IMR-90 (cell line): ENCODE results near the gene DHRSX. TPM values are rescaled to one million over a fixed set of nuclear protein-coding genes. Genes with fewer than 3 reads are reported as not detected.

ENCODE experiments used
- ATAC-seq: fragments of 200-7000 bp; cut with Tn5 transposase; 2 replicates; pipeline ENCODE4 v1.9.1; 2020; ENCODE audit warnings: low read depth, mild to moderate bottlenecking, moderate library complexity
- BruUV-seq: library from RNA; stranded (reverse); fragments of 400-500 nt; replicated peaks from 2 replicates; lab custom pipeline; 2021; lab: Mats Ljungman, UMichigan
- CTCF ChIA-PET: fragments of 300-600 bp; formaldehyde crosslinking; extraction: SDS; loops from one replicate; lab custom pipeline; 2021; ENCODE audit warnings: antibody characterized with exemption; lab: Yijun Ruan, JAX
- POLR2A ChIA-PET: fragments of 300-600 bp; sonication (Branson Sonifier 250); formaldehyde crosslinking; loops from one replicate; lab custom pipeline; 2022; ENCODE audit warnings: antibody characterized with exemption; ENCODE audit not compliant: unreplicated experiment; lab: Charles Lee
- DNase-seq: peaks from one replicate; pipeline ENCODE4 v3.0.0; 2013
- H2AFZ ChIP-seq: replicated peaks from 2 replicates; pipeline ENCODE3; 2013; ENCODE audit warnings: low read length, mild to moderate bottlenecking; ENCODE audit not compliant: poor library complexity
- H2AK5ac ChIP-seq: 2 replicates; pipeline ENCODE4 v1.6.1; 2013; ENCODE audit warnings: low read depth, low read length, inconsistent platforms
- H2AK9ac ChIP-seq: replicated peaks from 2 replicates; pipeline ENCODE3; 2013; ENCODE audit warnings: mild to moderate bottlenecking, low read depth, low read length, moderate library complexity; ENCODE audit not compliant: poor library complexity
- H2BK120ac ChIP-seq: 2 replicates; pipeline ENCODE4 v1.6.1; 2013; ENCODE audit warnings: low read depth, low read length, inconsistent platforms
- H2BK15ac ChIP-seq: 3 replicates; pipeline ENCODE4 v1.6.1; 2013; ENCODE audit warnings: low read depth, low read length, inconsistent platforms
- H2BK20ac ChIP-seq: 2 replicates; pipeline ENCODE4 v1.6.1; 2013; ENCODE audit warnings: low read depth, mild to moderate bottlenecking, inconsistent platforms, low read length, moderate library complexity
- H2BK5ac ChIP-seq: 2 replicates; pipeline ENCODE4 v1.6.1; 2013; ENCODE audit warnings: mild to moderate bottlenecking, low read depth, low read length, inconsistent platforms; ENCODE audit not compliant: poor library complexity, severe bottlenecking
- H3K14ac ChIP-seq: replicated peaks from 2 replicates; pipeline ENCODE4 v1.6.1; 2013; ENCODE audit warnings: low read depth, low read length, inconsistent platforms
- H3K18ac ChIP-seq: 2 replicates; pipeline ENCODE4 v1.6.1; 2013; ENCODE audit warnings: low read depth, low read length, control low read depth
- H3K23ac ChIP-seq: 2 replicates; pipeline ENCODE4 v1.6.1; 2013; ENCODE audit warnings: low read depth, low read length, inconsistent platforms
- H3K27ac ChIP-seq: 2 replicates; pipeline ENCODE4 v1.5.1; 2013; ENCODE audit warnings: mild to moderate bottlenecking, control low read depth, low read length; ENCODE audit not compliant: insufficient read depth
- H3K27me3 ChIP-seq: 2 replicates; pipeline ENCODE4 v1.6.1; 2013; ENCODE audit warnings: low read length; ENCODE audit not compliant: control insufficient read depth, insufficient read depth
- H3K36me3 ChIP-seq: 2 replicates; pipeline ENCODE4 v1.6.1; 2013; ENCODE audit warnings: low read length, mixed read lengths; ENCODE audit not compliant: control insufficient read depth, insufficient read depth
- H3K4ac ChIP-seq: 2 replicates; pipeline ENCODE4 v1.6.1; 2013; ENCODE audit warnings: low read depth, low read length, inconsistent platforms
- H3K4me1 ChIP-seq: 2 replicates; pipeline ENCODE4 v1.6.1; 2013; ENCODE audit warnings: low read length, mixed read lengths; ENCODE audit not compliant: control insufficient read depth, insufficient read depth
- H3K4me2 ChIP-seq: 2 replicates; pipeline ENCODE4 v1.6.1; 2013; ENCODE audit warnings: low read depth, mild to moderate bottlenecking, control low read depth, low read length, moderate library complexity
- H3K4me3 ChIP-seq: 2 replicates; pipeline ENCODE4 v1.5.1; 2013; ENCODE audit warnings: low read depth, mild to moderate bottlenecking, control low read depth, low read length, moderate library complexity; ENCODE audit not compliant: insufficient read depth
- H3K56ac ChIP-seq: 2 replicates; pipeline ENCODE4 v1.6.1; 2013; ENCODE audit warnings: low read length, inconsistent platforms; ENCODE audit not compliant: insufficient read depth; ENCODE audit errors: extremely low read depth
- H3K79me1 ChIP-seq, 2 experiments: 2 replicates each; pipeline ENCODE4 v1.6.1; 2013; ENCODE audit warnings: low read length in 2 of 2, inconsistent platforms in 1 of 2, low read depth in 1 of 2
- H3K9ac ChIP-seq: 2 replicates; pipeline ENCODE4 v1.6.1; 2013; ENCODE audit warnings: low read depth, low read length, control low read depth
- H3K9me1 ChIP-seq: 2 replicates; pipeline ENCODE4 v1.6.1; 2013; ENCODE audit warnings: low read length, inconsistent platforms; ENCODE audit not compliant: insufficient read depth
- H3K9me3 ChIP-seq: 2 replicates; pipeline ENCODE4 v1.6.1; 2013; ENCODE audit warnings: low read length; ENCODE audit not compliant: control insufficient read depth, insufficient read depth
- H4K20me1 ChIP-seq: 2 replicates; pipeline ENCODE4 v1.6.1; 2013; ENCODE audit warnings: low read length, inconsistent platforms; ENCODE audit not compliant: insufficient read depth
- H4K5ac ChIP-seq: 2 replicates; pipeline ENCODE4 v1.6.1; 2013; ENCODE audit warnings: mild to moderate bottlenecking, low read depth, low read length, control low read depth
- H4K8ac ChIP-seq, 2 experiments: 2 replicates each; pipeline ENCODE4 v1.6.1; 2013; ENCODE audit warnings: low read depth in 2 of 2, low read length in 2 of 2, control low read depth in 1 of 2, inconsistent platforms in 1 of 2
- H4K91ac ChIP-seq: 2 replicates; pipeline ENCODE4 v1.6.1; 2013; ENCODE audit warnings: low read depth, low read length, inconsistent platforms; ENCODE audit not compliant: insufficient read depth
- BHLHE40 ChIP-seq: fragments of 150-350 bp; IDR thresholded peaks from 2 replicates; pipeline ENCODE4 v1.6.1; 2016; ENCODE audit warnings: mild to moderate bottlenecking, low read depth, low read length
- CEBPB ChIP-seq: IDR thresholded peaks from 2 replicates; pipeline ENCODE4 v1.6.1; 2012; ENCODE audit warnings: low read depth, low read length, improper control_type of control experiment
- CTCF ChIP-seq: conservative IDR thresholded peaks from 2 replicates; pipeline ENCODE4 v1.5.1; 2012; ENCODE audit warnings: mild to moderate bottlenecking, low read depth, low read length, improper control_type of control experiment
- FOS ChIP-seq: fragments of 150-350 bp; IDR thresholded peaks from 2 replicates; pipeline ENCODE4 v1.6.1; 2016; ENCODE audit warnings: low read depth, low read length
- MAFK ChIP-seq: IDR thresholded peaks from 2 replicates; pipeline ENCODE4 v1.6.1; 2012; ENCODE audit warnings: low read depth, low read length, improper control_type of control experiment
- MXI1 ChIP-seq: IDR thresholded peaks from 2 replicates; pipeline ENCODE4 v1.6.1; 2012; ENCODE audit warnings: low read depth, mild to moderate bottlenecking, low read length, moderate library complexity, borderline replicate concordance
- NFE2L2 ChIP-seq: fragments of 150-350 bp; IDR thresholded peaks from 2 replicates; pipeline ENCODE4 v1.6.1; 2016; ENCODE audit warnings: low read depth, mild to moderate bottlenecking, low read length
- RAD21 ChIP-seq: IDR thresholded peaks from 2 replicates; pipeline ENCODE4 v1.6.1; 2012; ENCODE audit warnings: low read length, improper control_type of control experiment
- RFX5 ChIP-seq: IDR thresholded peaks from 2 replicates; pipeline ENCODE4 v1.8.0; 2012; ENCODE audit warnings: low read depth, mild to moderate bottlenecking, low read length, moderate library complexity
- USF2 ChIP-seq: fragments of 150-350 bp; IDR thresholded peaks from 2 replicates; pipeline ENCODE4 v1.6.1; 2017; ENCODE audit warnings: mild to moderate bottlenecking, antibody characterized with exemption, low read length, low read depth
- WGBS, 2 experiments: methylation state at CpG; one replicate each; pipeline versions ENCODE4 v1.1.5 to v1.1.7; 2013; ENCODE audit warnings: missing lambda C conversion rate in 2 of 2; ENCODE audit not compliant: insufficient read length in 1 of 2; ENCODE audit errors: extremely low coverage in 2 of 2; 5-methylcytosine and 5-hydroxymethylcytosine counted together
- dilution Hi-C: fragments of 300-500 bp; cut with HindIII; formaldehyde crosslinking; loops from one replicate; pipeline ENCODE4 v1.14.3; 2018; ENCODE audit warnings: low sequenced_read_pairs; ENCODE audit not compliant: unreplicated experiment
- in situ Hi-C: fragments of 300-500 bp; cut with MboI; formaldehyde crosslinking; loops from 3 replicates; pipeline ENCODE4 v1.14.3; 2019; ENCODE audit warnings: low sequenced_read_pairs, inconsistent platforms, mixed read lengths
- intact Hi-C: fragments of 100-400 bp; cut with micrococcal nuclease; formaldehyde crosslinking; loops from 2 replicates; pipeline ENCODE4 v1.10.0; 2022
- polyA plus RNA-seq, 3 experiments: library from polyadenylated mRNA; depleted of rRNA; stranded (reverse); fragments of >200 nt; gene quantifications; 2 replicates each; pipeline ENCODE4 v1.2.3, GENCODE V29; 2012; ENCODE audit warnings: low replicate concordance in 1 of 3
- total RNA-seq: library from RNA; depleted of rRNA; stranded (reverse); fragments of >200 nt; gene quantifications from 2 replicates; pipeline ENCODE4 v1.2.3, GENCODE V29; 2012

Gene DHRSX
- total and polyA plus RNA-seq, 2 of the 4 experiments (the other 2 are of a cell fraction), result 26.2 to 38.0 TPM

GRCh38 chrX:2547736-2548135, 47.0 kb upstream of the DHRSX start:
- Histone ChIP-seq H2BK15ac (no peak overlapping the region), H3K27ac (no peak overlapping the region), H2BK5ac (no peak overlapping the region), H3K4ac (no peak overlapping the region), H2AK5ac (no peak overlapping the region), H3K4me1 (no peaks in the 10 kb centered on the region), H3K23ac (no peak overlapping the region), H2BK120ac (no peak overlapping the region), H4K5ac (no peak overlapping the region), H3K56ac (no peak overlapping the region), H3K36me3 (no peaks in the 10 kb centered on the region), H4K20me1 (no peaks in the 10 kb centered on the region), H3K79me1 (no peaks in the 10 kb centered on the region), H2AK9ac (no peak overlapping the region), H4K8ac (no peak overlapping the region), H3K4me2 (no peak overlapping the region), H3K14ac (no peak overlapping the region), H2AFZ (no peak overlapping the region), H3K27me3 (peaks cover 4% of the 10 kb centered on the region; the same call in 1 of the 2 replicates), H3K9me3 (peaks cover 2% of the 10 kb centered on the region; the same call in 1 of the 2 replicates), H2BK20ac (no peak overlapping the region), H3K4me3 (no peak overlapping the region), H3K9ac (no peak overlapping the region), H3K18ac (no peak overlapping the region), H4K91ac (no peak overlapping the region), H3K9me1 (no peaks in the 10 kb centered on the region)
- intact Hi-C loops (no loop called here), in situ Hi-C loops (no loop called here), dilution Hi-C loops (no loop called here)
- CTCF ChIA-PET, result no interaction called here
- WGBS, 2 experiments, result 50% methylated on average over 1 of the region's 4 CpGs; no CpG with 5 or more reads in 1 of the 2 experiments
- no peak for ATAC-seq
- no peak for TF ChIP-seq MXI1
- TF ChIP-seq RAD21, result no peak
- no peak for TF ChIP-seq USF2
- TF ChIP-seq CTCF, result no peak
- TF ChIP-seq CEBPB, result no peak
- TF ChIP-seq MAFK, result no peak
- TF ChIP-seq NFE2L2, result no peak
- no peak for TF ChIP-seq RFX5
- TF ChIP-seq FOS, result no peak
- no peak for TF ChIP-seq BHLHE40
- BruUV-seq, result no TSS peak
- POLR2A ChIA-PET, result no interaction called here
- no peak for DNase-seq
